WI38 (cell line): ENCODE data around the gene ZNF555.

Experiments used
- H3K4me3 ChIP-seq: 2 replicates; pipeline ENCODE4 v1.5.1; 2011; ENCODE audit warnings: low read depth, mild to moderate bottlenecking, control low read depth, low read length
- CTCF ChIP-seq: IDR thresholded peaks from 2 replicates; pipeline ENCODE4 v1.5.1; 2012; ENCODE audit warnings: low read depth, mild to moderate bottlenecking, control low read depth, low read length

Gene ZNF555

GRCh38 chr19:2797280-2797679 is 44.0 kb upstream of the ZNF555 start:
- TF ChIP-seq CTCF, result no peak
- no peak overlapping the region for H3K4me3 ChIP-seq

- H3K4me3 ChIP-seq, result no peak overlapping the region
- TF ChIP-seq CTCF, result no peak
Observed at GRCh38 chr19:2798158-2798685, 43.1 kb upstream of the ZNF555 start.

GRCh38 chr19:2798733-2799132 is 42.5 kb upstream of the ZNF555 start:
- H3K4me3 ChIP-seq, result no peak overlapping the region
- TF ChIP-seq CTCF, result no peak

GRCh38 chr19:2799273-2800020 is 41.8 kb upstream of the ZNF555 start:
- no peak for TF ChIP-seq CTCF
- no peak overlapping the region for H3K4me3 ChIP-seq

- no peak overlapping the region for H3K4me3 ChIP-seq
- no peak for TF ChIP-seq CTCF
Observed at GRCh38 chr19:2800506-2800905, 40.8 kb upstream of the ZNF555 start.

GRCh38 chr19:2802826-2803225 is 38.4 kb upstream of the ZNF555 start:
- TF ChIP-seq CTCF, result no peak
- no peak overlapping the region for H3K4me3 ChIP-seq

GRCh38 chr19:2803486-2804155 is 37.7 kb upstream of the ZNF555 start:
- H3K4me3 ChIP-seq, result no peak overlapping the region
- no peak for TF ChIP-seq CTCF
